K562 (cell line): Measurements from ENCODE around the gene ATG4D. TPM values are rescaled to one million over a fixed set of nuclear protein-coding genes. Genes with fewer than 3 reads are reported as not detected.

ENCODE experiments used
- ATF2 ChIP-seq: sonication (generic); formaldehyde crosslinking; IDR thresholded peaks from 2 replicates; pipeline ENCODE4 v1.8.1; 2022; ENCODE audit warnings: missing genetic modification reagents
- C11orf30 ChIP-seq: fragments of 450-650 bp; IDR thresholded peaks from 2 replicates; pipeline ENCODE4 v1.6.1; 2016; ENCODE audit warnings: low read depth, mild to moderate bottlenecking
- DLX4 ChIP-seq: fragments of 250-450 bp; sonication (Bioruptor Pico); IDR thresholded peaks from 2 replicates; pipeline ENCODE4 v1.6.1; 2021; ENCODE audit warnings: mild to moderate bottlenecking
- ETV6 ChIP-seq, 3 experiments: fragments of 150-350 bp in 1 of 3; sonication (generic) in 1 of 3; formaldehyde crosslinking in 1 of 3; IDR thresholded peaks; 2 replicates each; pipeline versions ENCODE4 v1.6.1 to v1.8.0; 2014 to 2022; ENCODE audit warnings: borderline replicate concordance in 2 of 3, low read depth in 2 of 3, antibody characterized with exemption in 1 of 3, low read length in 1 of 3, mild to moderate bottlenecking in 1 of 3, missing genetic modification reagents in 1 of 3
- FOXM1 ChIP-seq, 2 experiments: fragments of 450-650 bp in 1 of 2; sonication (generic) in 1 of 2; formaldehyde crosslinking in 1 of 2; IDR thresholded peaks; 2 replicates each; pipeline versions ENCODE4 v1.6.1 to v1.9.0; 2017 to 2022; ENCODE audit warnings: low read depth in 2 of 2, mild to moderate bottlenecking in 2 of 2, missing genetic modification reagents in 1 of 2, moderate library complexity in 1 of 2
- GMEB1 ChIP-seq: fragments of 250-450 bp; sonication (Bioruptor Pico); IDR thresholded peaks from 2 replicates; pipeline ENCODE4 v1.4.0; 2020; ENCODE audit warnings: mild to moderate bottlenecking
- MAX ChIP-seq: sonication (generic); formaldehyde crosslinking; IDR thresholded peaks from 2 replicates; pipeline ENCODE4 v1.9.0; 2022; ENCODE audit warnings: mild to moderate bottlenecking, missing genetic modification reagents
- MITF ChIP-seq: IDR thresholded peaks from 2 replicates; pipeline ENCODE4 v1.6.1; 2014; ENCODE audit warnings: antibody characterized with exemption
- MTF1 ChIP-seq: fragments of 250-450 bp; sonication (Bioruptor Pico); IDR thresholded peaks from 2 replicates; pipeline ENCODE4 v1.9.0; 2021; ENCODE audit warnings: moderate library complexity, mild to moderate bottlenecking, inconsistent platforms, borderline replicate concordance
- RAD51 ChIP-seq: fragments of 450-650 bp; IDR thresholded peaks from 2 replicates; pipeline ENCODE4 v1.7.1; 2016; ENCODE audit warnings: low read depth, mild to moderate bottlenecking, borderline replicate concordance
- SMARCA4 ChIP-seq: fragments of 450-650 bp; IDR thresholded peaks from 2 replicates; pipeline ENCODE4 v1.6.1; 2016
- SP1 ChIP-seq: sonication (generic); formaldehyde crosslinking; IDR thresholded peaks from 2 replicates; pipeline ENCODE4 v1.8.1; 2022; ENCODE audit warnings: mild to moderate bottlenecking, missing genetic modification reagents
- ZBED1 ChIP-seq: IDR thresholded peaks from 2 replicates; pipeline ENCODE4 v1.6.1; 2014
- ZMIZ1 ChIP-seq, 2 experiments: fragments of 150-350 bp in 1 of 2; IDR thresholded peaks; 2 replicates each; pipeline ENCODE4 v1.6.1; 2012 to 2016; ENCODE audit warnings: low read depth in 2 of 2, low read length in 2 of 2, mild to moderate bottlenecking in 1 of 2, moderate library complexity in 1 of 2
- ZNF511 ChIP-seq: sonication (generic); formaldehyde crosslinking; IDR thresholded peaks from 2 replicates; pipeline ENCODE4 v1.8.0; 2022; ENCODE audit warnings: mild to moderate bottlenecking, missing genetic modification reagents
- ZNF583 ChIP-seq: fragments of 250-450 bp; sonication (Bioruptor Pico); IDR thresholded peaks from 2 replicates; pipeline ENCODE4 v1.4.0; 2020
- polyA plus RNA-seq, 8 experiments: library from polyadenylated mRNA; depleted of rRNA in 4 of 8; stranded (reverse) in 5 of 8; unstranded in 3 of 8; fragments of >200 nt; fragmentation: Nextera tagmentation in 2 of 8; fragmentation: Illumina TruSeq in 1 of 8; extraction: Ambion mirVana in 2 of 8; extraction: Trizol in 1 of 8; gene quantifications; 2 replicates each; pipeline versions ENCODE4 v1.2.1 to v1.2.3, GENCODE V29; 2011 to 2014; ENCODE audit warnings: inconsistent platforms in 1 of 8, missing spikeins in 1 of 8
- total RNA-seq, 7 experiments: library from RNA; depleted of rRNA in 6 of 7; stranded (reverse); fragments of >200 nt in 6 of 7; fragmentation: Illumina TruSeq in 2 of 7; extraction: Trizol in 2 of 7; gene quantifications; 2 replicates each; pipeline versions ENCODE4 v1.2.1 to v1.2.3, GENCODE V29; 2011 to 2021; ENCODE audit warnings: low replicate concordance in 1 of 7

The ATG4D gene
- total and polyA plus RNA-seq, 9 of the 15 experiments (the other 6 are each of a cell fraction or from before 2014, with no cell fraction given) = 0.51 to 66.1 (median 22.9) TPM

- TF ChIP-seq ATF2 (CRISPR knock-in tag) (no peak), MTF1 (CRISPR knock-in tag) (no peak), SMARCA4 (peak; percentile 70), ZMIZ1 (IDR thresholded peaks at IDR 0.05; ENCODE audit: low read depth in 2 of 2, low read length in 2 of 2) (peak in 1 of 2 experiments; percentile 83; a peak in 2 of 4 replicates), ZNF583 (no peak), MITF (no peak), GMEB1 (no peak), ETV6 (IDR thresholded peaks at IDR 0.05; ENCODE audit: borderline replicate concordance in 1 of 2, low read depth in 2 of 2, low read length in 1 of 2) (peak in 1 of 2 experiments; percentile 2; a peak in 1 of 4 replicates), ETV6 (CRISPR knock-in tag; IDR thresholded peaks at IDR 0.05; ENCODE audit: borderline replicate concordance) (no peak), C11orf30 (peak; percentile 60), DLX4 (CRISPR knock-in tag) (no peak), FOXM1 (IDR thresholded peaks at IDR 0.05; ENCODE audit: low read depth) (peak; percentile 68), FOXM1 (CRISPR knock-in tag; IDR thresholded peaks at IDR 0.05; ENCODE audit: low read depth) (0 out of 2 replicates have a peak, but pooled peaks have one; percentile 34), ZNF511 (CRISPR knock-in tag) (no peak), SP1 (peak; percentile 85), ZBED1 (peak; percentile 79; the same call in 1 of the 2 replicates), RAD51 (no peak), MAX (no peak)
Observed at GRCh38 chr19:10543420-10544241, at the start of gene ATG4D (continued).
